Hepatocyte (in vitro differentiated cells): ENCODE results near the gene RABAC1.

Experiments
- EZH2 ChIP-seq: fragments of 200-600 bp; sonication (generic); IDR thresholded peaks from 2 replicates; pipeline ENCODE4 v1.6.1; 2016; ENCODE audit warnings: antibody characterized with exemption, mild to moderate bottlenecking, borderline replicate concordance
- TF ChIP-seq, protein P1 (sequence below): fragments of 200-600 bp; sonication (generic); IDR thresholded peaks from 2 replicates; pipeline ENCODE4 v1.5.1; 2016; ENCODE audit warnings: antibody characterized with exemption, mild to moderate bottlenecking; ENCODE audit not compliant: poor library complexity

DNA sequence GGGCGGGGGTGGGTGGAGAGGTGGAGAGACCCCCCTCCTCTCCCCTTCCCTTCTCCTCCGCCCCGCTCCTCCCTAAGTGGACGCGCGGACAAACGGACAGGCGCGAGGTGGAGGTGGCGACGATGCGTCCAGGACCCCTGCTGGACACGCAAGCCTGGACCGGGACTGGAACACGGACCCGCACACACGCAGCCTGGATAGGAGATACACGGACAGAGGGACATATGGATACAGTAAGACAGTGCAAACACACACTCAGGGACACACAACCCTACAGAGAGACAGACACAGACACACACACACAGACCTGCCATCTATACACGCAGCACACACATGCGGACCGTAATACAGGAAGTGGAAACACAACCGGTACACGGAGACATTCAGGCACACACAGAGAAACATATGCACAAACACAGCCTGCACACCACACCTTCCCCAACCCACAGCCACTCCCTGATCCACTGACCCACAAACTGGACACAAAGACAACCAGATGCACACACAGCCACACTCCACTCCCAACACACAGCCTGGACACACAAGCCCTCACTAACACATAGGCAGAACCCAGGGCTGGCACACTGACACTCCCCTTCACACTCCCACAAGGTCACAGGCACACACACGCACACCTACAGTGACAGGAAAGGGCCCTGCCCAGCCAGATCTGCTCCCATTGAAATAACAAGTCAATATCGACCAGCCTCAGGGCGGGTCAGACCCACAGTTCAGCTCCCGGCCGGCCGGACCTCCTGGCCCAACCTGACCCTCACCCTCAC lies 30.2 kb downstream of the RABAC1 start:
- TF ChIP-seq, protein P1, sequence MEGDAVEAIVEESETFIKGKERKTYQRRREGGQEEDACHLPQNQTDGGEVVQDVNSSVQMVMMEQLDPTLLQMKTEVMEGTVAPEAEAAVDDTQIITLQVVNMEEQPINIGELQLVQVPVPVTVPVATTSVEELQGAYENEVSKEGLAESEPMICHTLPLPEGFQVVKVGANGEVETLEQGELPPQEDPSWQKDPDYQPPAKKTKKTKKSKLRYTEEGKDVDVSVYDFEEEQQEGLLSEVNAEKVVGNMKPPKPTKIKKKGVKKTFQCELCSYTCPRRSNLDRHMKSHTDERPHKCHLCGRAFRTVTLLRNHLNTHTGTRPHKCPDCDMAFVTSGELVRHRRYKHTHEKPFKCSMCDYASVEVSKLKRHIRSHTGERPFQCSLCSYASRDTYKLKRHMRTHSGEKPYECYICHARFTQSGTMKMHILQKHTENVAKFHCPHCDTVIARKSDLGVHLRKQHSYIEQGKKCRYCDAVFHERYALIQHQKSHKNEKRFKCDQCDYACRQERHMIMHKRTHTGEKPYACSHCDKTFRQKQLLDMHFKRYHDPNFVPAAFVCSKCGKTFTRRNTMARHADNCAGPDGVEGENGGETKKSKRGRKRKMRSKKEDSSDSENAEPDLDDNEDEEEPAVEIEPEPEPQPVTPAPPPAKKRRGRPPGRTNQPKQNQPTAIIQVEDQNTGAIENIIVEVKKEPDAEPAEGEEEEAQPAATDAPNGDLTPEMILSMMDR = no peak
- no peak for TF ChIP-seq EZH2
